PC-3 (cell line): ENCODE results near the gene LMBRD1. TPM values are rescaled to one million over a fixed set of nuclear protein-coding genes. Genes with fewer than 3 reads are reported as not detected.
"Not testable (repeated sequence)": the region's sequence is repeated elsewhere in the genome, so short reads cannot be mapped to it uniquely, and the experiment has no call there.

Experiments
- ATAC-seq: fragments of 200-7000 bp; cut with Tn5 transposase; 2 replicates; pipeline ENCODE4 v1.9.1; 2020; ENCODE audit warnings: mild to moderate bottlenecking, moderate library complexity
- BruUV-seq: library from RNA; stranded (reverse); fragments of 400-500 nt; replicated peaks from 2 replicates; lab custom pipeline; 2021; lab: Mats Ljungman, UMichigan
- CTCF ChIA-PET: fragments of 300-600 bp; sonication (Branson Sonifier 250); formaldehyde crosslinking; loops from one replicate; lab custom pipeline; 2022; ENCODE audit warnings: antibody characterized with exemption; lab: Charles Lee
- POLR2A ChIA-PET: fragments of 300-600 bp; sonication (Branson Sonifier 250); formaldehyde crosslinking; loops from one replicate; lab custom pipeline; 2022; ENCODE audit warnings: antibody characterized with exemption; ENCODE audit not compliant: unreplicated experiment; lab: Charles Lee
- DNase-seq: peaks from one replicate; pipeline ENCODE4 v3.0.0-alpha.2; 2015
- H2AFZ ChIP-seq: fragments of 300-600 bp; sonication (generic); 2 replicates; pipeline ENCODE4 v1.6.0; 2016; ENCODE audit warnings: antibody characterized with exemption, low read length
- H3F3A ChIP-seq: fragments of 300-600 bp; sonication (generic); one replicate; pipeline ENCODE4 v1.6.0; 2017; ENCODE audit warnings: antibody characterized with exemption, low read length, control low read depth, mild to moderate bottlenecking; ENCODE audit not compliant: unreplicated experiment
- H3K27ac ChIP-seq: fragments of 300-600 bp; sonication (generic); 2 replicates; pipeline ENCODE4 v1.5.1; 2016; ENCODE audit warnings: mild to moderate bottlenecking, low read length
- H3K27me3 ChIP-seq: fragments of 300-600 bp; sonication (generic); 2 replicates; pipeline ENCODE4 v1.6.1; 2016; ENCODE audit warnings: low read length, mixed read lengths
- H3K36me3 ChIP-seq: fragments of 300-600 bp; sonication (generic); 2 replicates; pipeline ENCODE4 v1.6.1; 2016; ENCODE audit warnings: low read depth, mixed run types, low read length, mixed read lengths
- H3K4me1 ChIP-seq: fragments of 300-600 bp; sonication (generic); 2 replicates; pipeline ENCODE4 v1.5.1; 2016; ENCODE audit warnings: low read length; ENCODE audit not compliant: insufficient read depth
- H3K4me2 ChIP-seq: fragments of 300-600 bp; sonication (generic); 2 replicates; pipeline ENCODE4 v1.6.0; 2016; ENCODE audit warnings: low read length
- H3K4me3 ChIP-seq: fragments of 300-600 bp; sonication (generic); 2 replicates; pipeline ENCODE4 v1.5.1; 2016; ENCODE audit warnings: mild to moderate bottlenecking, low read length, mixed read lengths
- H3K79me2 ChIP-seq: fragments of 300-600 bp; sonication (generic); 2 replicates; pipeline ENCODE4 v1.6.1; 2017; ENCODE audit warnings: low read length, mixed read lengths
- H3K9ac ChIP-seq: fragments of 300-600 bp; sonication (generic); 2 replicates; pipeline ENCODE4 v1.6.0; 2016; ENCODE audit warnings: mild to moderate bottlenecking, low read length
- H3K9me2 ChIP-seq: fragments of 300-600 bp; sonication (generic); replicated peaks from 2 replicates; pipeline ENCODE4 v1.6.1; 2016; ENCODE audit warnings: mixed run types, low read length, mixed read lengths
- H3K9me3 ChIP-seq: fragments of 300-600 bp; sonication (generic); 2 replicates; pipeline ENCODE4 v1.6.1; 2016; ENCODE audit warnings: low read length, mixed read lengths
- H4K20me1 ChIP-seq: fragments of 300-600 bp; sonication (generic); 2 replicates; pipeline ENCODE4 v1.6.1; 2016; ENCODE audit warnings: low read length, mixed read lengths
- EZH2 ChIP-seq: fragments of 300-600 bp; sonication (generic); IDR thresholded peaks from one replicate; pipeline ENCODE4 v1.6.1; 2017; ENCODE audit warnings: antibody characterized with exemption, mild to moderate bottlenecking, low read length; ENCODE audit not compliant: unreplicated experiment
- EZH2phosphoT487 ChIP-seq: fragments of 300-600 bp; sonication (generic); IDR thresholded peaks from 2 replicates; pipeline ENCODE4 v1.6.1; 2018; ENCODE audit warnings: mild to moderate bottlenecking, antibody characterized with exemption, low read length, borderline replicate concordance
- intact Hi-C: fragments of 100-400 bp; cut with micrococcal nuclease; formaldehyde crosslinking; loops from 2 replicates; pipeline ENCODE4 v1.9.0; 2023
- total RNA-seq: library from RNA; depleted of rRNA; stranded (reverse); fragments of >200 nt; gene quantifications from 2 replicates; pipeline ENCODE4 v1.2.3, GENCODE V29; 2014
- TF ChIP-seq, protein P1 (sequence below): fragments of 300-600 bp; sonication (generic); conservative IDR thresholded peaks from 2 replicates; pipeline ENCODE4 v1.5.1; 2017; ENCODE audit warnings: antibody characterized with exemption, low read depth, mild to moderate bottlenecking, low read length

LMBRD1 gene
- total RNA-seq, 1 experiment from 2014 or later = 5.4 TPM

DNA sequence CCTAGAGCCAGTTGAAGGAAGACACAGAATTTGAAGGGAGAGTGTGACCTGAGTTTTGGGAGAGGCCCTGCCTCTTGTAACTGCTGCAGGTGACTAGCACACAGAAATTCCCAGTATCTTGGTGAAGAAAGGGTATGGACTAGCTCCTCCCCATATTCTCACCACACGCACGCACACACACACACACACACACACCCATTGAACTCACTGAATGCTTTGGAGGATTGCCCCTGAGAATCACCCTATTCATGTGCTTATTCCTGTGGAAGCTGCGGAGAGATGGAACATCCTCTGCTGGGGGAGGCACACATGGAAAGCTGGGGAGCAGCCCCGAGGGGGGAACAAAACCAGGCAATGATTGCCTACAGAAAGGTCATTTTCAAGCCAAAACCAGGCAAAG is 6.2 kb upstream of the LMBRD1 start:
- ATAC-seq (no peak), DNase-seq (no peak)
- H3K9me2 ChIP-seq = no peaks in the 10 kb centered on the region
- H2AFZ ChIP-seq = no peak overlapping the region
- no peaks in the 10 kb centered on the region for H4K20me1 ChIP-seq
- no peaks in the 10 kb centered on the region for H3K79me2 ChIP-seq
- H3K9me3 ChIP-seq = no peaks in the 10 kb centered on the region
- CTCF ChIA-PET = no interaction called here
- no peak overlapping the region for H3K4me3 ChIP-seq
- no peaks in the 10 kb centered on the region for H3F3A ChIP-seq
- intact Hi-C loops = no loop called here
- no peaks in the 10 kb centered on the region for H3K27me3 ChIP-seq
- H3K4me1 ChIP-seq = no peaks in the 10 kb centered on the region
- H3K36me3 ChIP-seq = no peaks in the 10 kb centered on the region
- no peak overlapping the region for H3K27ac ChIP-seq
- BruUV-seq = no TSS peak
- no peak overlapping the region for H3K4me2 ChIP-seq
- no peak overlapping the region for H3K9ac ChIP-seq
- TF ChIP-seq, protein P1, sequence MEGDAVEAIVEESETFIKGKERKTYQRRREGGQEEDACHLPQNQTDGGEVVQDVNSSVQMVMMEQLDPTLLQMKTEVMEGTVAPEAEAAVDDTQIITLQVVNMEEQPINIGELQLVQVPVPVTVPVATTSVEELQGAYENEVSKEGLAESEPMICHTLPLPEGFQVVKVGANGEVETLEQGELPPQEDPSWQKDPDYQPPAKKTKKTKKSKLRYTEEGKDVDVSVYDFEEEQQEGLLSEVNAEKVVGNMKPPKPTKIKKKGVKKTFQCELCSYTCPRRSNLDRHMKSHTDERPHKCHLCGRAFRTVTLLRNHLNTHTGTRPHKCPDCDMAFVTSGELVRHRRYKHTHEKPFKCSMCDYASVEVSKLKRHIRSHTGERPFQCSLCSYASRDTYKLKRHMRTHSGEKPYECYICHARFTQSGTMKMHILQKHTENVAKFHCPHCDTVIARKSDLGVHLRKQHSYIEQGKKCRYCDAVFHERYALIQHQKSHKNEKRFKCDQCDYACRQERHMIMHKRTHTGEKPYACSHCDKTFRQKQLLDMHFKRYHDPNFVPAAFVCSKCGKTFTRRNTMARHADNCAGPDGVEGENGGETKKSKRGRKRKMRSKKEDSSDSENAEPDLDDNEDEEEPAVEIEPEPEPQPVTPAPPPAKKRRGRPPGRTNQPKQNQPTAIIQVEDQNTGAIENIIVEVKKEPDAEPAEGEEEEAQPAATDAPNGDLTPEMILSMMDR = no peak
- TF ChIP-seq EZH2phosphoT487 (no peak), EZH2 (no peak)
- POLR2A ChIA-PET = no interaction called here

DNA sequence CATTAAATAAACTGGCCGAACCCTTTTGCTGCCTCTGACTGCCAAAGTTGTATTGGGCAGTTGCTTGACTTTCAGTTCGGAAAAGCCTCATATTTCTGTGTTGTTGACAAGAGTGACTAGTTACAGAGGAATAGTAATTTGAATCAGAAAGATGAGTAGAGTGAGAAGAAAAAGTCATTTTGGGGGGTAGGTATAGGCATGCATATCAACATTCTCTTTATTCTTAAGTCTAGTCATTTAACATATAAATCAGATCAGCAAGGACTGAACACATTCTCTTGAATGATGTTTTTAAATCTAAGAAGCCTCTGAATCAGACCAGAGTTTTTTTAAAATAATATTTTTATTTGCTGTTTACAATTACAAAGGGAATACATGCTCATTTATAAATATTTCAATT is 4.9 kb upstream of the LMBRD1 start:
- DNase-seq (no peak), ATAC-seq (no peak)
- H3K9me2 ChIP-seq = no peaks in the 10 kb centered on the region
- no peak overlapping the region for H3K4me3 ChIP-seq
- H3K27me3 ChIP-seq = no peaks in the 10 kb centered on the region
- H4K20me1 ChIP-seq = no peaks in the 10 kb centered on the region
- H2AFZ ChIP-seq = no peak overlapping the region
- H3K4me1 ChIP-seq = peaks cover 3% of the 10 kb centered on the region; the same call in 1 of the 2 replicates
- intact Hi-C loops = no loop called here
- H3K9ac ChIP-seq = no peak overlapping the region
- no peaks in the 10 kb centered on the region for H3K36me3 ChIP-seq
- H3K79me2 ChIP-seq = no peaks in the 10 kb centered on the region
- no TSS peak for BruUV-seq
- H3K9me3 ChIP-seq = no peaks in the 10 kb centered on the region
- POLR2A ChIA-PET = no interaction called here
- H3F3A ChIP-seq = no peaks in the 10 kb centered on the region
- CTCF ChIA-PET = no interaction called here
- no peak for TF ChIP-seq EZH2
- no peak for TF ChIP-seq EZH2phosphoT487
- TF ChIP-seq, protein P1 = no peak
- no peak overlapping the region for H3K27ac ChIP-seq
- H3K4me2 ChIP-seq = no peak overlapping the region

DNA sequence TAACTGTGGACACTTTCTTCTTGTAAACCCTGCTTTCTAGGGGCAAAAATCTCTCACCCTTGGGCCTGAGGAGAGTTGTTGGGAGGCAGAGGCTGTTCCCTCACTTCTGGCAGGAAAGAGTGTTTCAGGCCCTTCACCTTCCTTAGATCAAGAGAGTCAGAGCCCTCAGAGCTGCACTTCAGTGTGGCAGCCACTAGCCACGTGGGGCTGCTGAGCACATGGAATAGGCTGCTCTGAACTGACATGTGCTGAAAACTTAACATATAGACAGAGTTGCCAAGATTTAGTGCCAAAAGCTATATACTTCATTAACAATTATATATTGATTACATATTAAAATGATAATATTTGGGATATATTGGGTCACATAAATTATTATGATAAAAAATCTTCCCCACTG is 4.4 kb upstream of the LMBRD1 start:
- Histone ChIP-seq H3K36me3 (no peaks in the 10 kb centered on the region), H3K9me3 (no peaks in the 10 kb centered on the region), H3F3A (no peaks in the 10 kb centered on the region), H2AFZ (peak overlapping the region; percentile 38; the same call in 1 of the 2 replicates), H3K27me3 (no peaks in the 10 kb centered on the region), H3K4me2 (no peak overlapping the region), H3K4me1 (peaks cover 3% of the 10 kb centered on the region; the same call in 1 of the 2 replicates), H3K27ac (no peak overlapping the region), H3K79me2 (no peaks in the 10 kb centered on the region), H4K20me1 (no peaks in the 10 kb centered on the region), H3K9ac (no peak overlapping the region), H3K4me3 (no peak overlapping the region), H3K9me2 (no peaks in the 10 kb centered on the region)
- ATAC-seq (no peak), DNase-seq (no peak)
- no TSS peak for BruUV-seq
- intact Hi-C loops = no loop called here
- TF ChIP-seq EZH2phosphoT487 = no peak
- TF ChIP-seq, protein P1 = no peak
- no peak for TF ChIP-seq EZH2
- POLR2A ChIA-PET = no interaction called here
- CTCF ChIA-PET = no interaction called here

DNA sequence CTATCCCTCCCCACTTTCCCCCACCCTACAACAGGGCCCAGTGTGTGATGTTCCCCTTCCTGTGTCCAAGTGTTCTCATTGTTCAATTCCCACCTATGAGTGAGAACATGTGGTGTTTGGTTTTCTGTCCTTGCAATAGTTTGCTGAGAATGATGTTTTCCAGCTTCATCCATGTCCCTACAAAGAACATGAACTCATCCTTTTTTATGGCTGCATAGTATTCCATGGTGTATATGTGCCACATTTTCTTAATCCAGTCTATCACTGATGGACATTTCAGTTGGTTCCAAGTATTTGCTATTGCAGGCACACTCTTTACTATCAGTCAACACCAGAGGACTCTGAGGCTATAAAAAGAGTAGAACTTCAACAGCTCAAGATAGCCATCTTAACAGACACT is 2.0 kb upstream of the LMBRD1 start:
- H3K4me3 ChIP-seq, DNase-seq, H3F3A ChIP-seq, H3K9me3 ChIP-seq, ATAC-seq, H3K79me2 ChIP-seq, H4K20me1 ChIP-seq, H3K4me1 ChIP-seq, H3K27ac ChIP-seq, POLR2A ChIA-PET, H3K9ac ChIP-seq, H3K27me3 ChIP-seq, BruUV-seq, H3K9me2 ChIP-seq, CTCF ChIA-PET, H3K36me3 ChIP-seq, H3K4me2 ChIP-seq, H2AFZ ChIP-seq: not testable (repeated sequence)
- intact Hi-C loops = loop anchor here (5.0 kb wide), 1 partner anchor 66 kb away; no protein-coding TSS in a partner anchor
